CD4-positive, alpha-beta memory T cell (primary cell): ENCODE measurements around the gene MLPH. TPM values are rescaled to one million over a fixed set of nuclear protein-coding genes. Genes with fewer than 3 reads are reported as not detected.

Experiments
- CTCF ChIA-PET: fragments of 350-600 bp; sonication (Branson Sonifier 250); formaldehyde crosslinking; loops from one replicate; lab custom pipeline; 2021; ENCODE audit warnings: inconsistent platforms; ENCODE audit not compliant: partially characterized antibody; lab: Charles Lee
- POLR2A ChIA-PET: fragments of 350-600 bp; sonication (Branson Sonifier 250); formaldehyde crosslinking; loops from one replicate; lab custom pipeline; 2021; ENCODE audit not compliant: partially characterized antibody; lab: Charles Lee
- DNase-seq, 5 donors: peaks; one replicate each; pipeline versions ENCODE4 v3.0.0 to v3.0.0-alpha.2; 2020 to 2022; ENCODE audit warnings: mixed read lengths in 1 of 5
- H3K27ac ChIP-seq: one replicate; pipeline ENCODE4 v1.7.0; 2013; ENCODE audit warnings: low read depth, low read length
- H3K27me3 ChIP-seq: 2 replicates; pipeline ENCODE4 v1.7.0; 2013; ENCODE audit warnings: mild to moderate bottlenecking, low read length, moderate library complexity; ENCODE audit not compliant: insufficient read depth
- H3K36me3 ChIP-seq: 2 replicates; pipeline ENCODE4 v1.7.0; 2013; ENCODE audit warnings: mild to moderate bottlenecking, low read length, moderate library complexity; ENCODE audit not compliant: insufficient read depth
- H3K4me1 ChIP-seq: 2 replicates; pipeline ENCODE4 v1.7.0; 2013; ENCODE audit warnings: mild to moderate bottlenecking, low read length, moderate library complexity; ENCODE audit not compliant: insufficient read depth
- H3K4me3 ChIP-seq, 2 donors: one replicate each; pipeline ENCODE4 v1.7.0; 2013; ENCODE audit warnings: low read length in 2 of 2, mild to moderate bottlenecking in 1 of 2
- H3K9me3 ChIP-seq, 2 donors: one replicate each; pipeline ENCODE4 v1.7.0; 2013; ENCODE audit warnings: low read length in 2 of 2, control low read depth in 1 of 2; ENCODE audit not compliant: control insufficient read depth in 1 of 2
- H3K27ac Mint-ChIP-seq, 7 donors: one replicate each; pipeline ENCODE4 v1.8.0; 2020 to 2021; ENCODE audit warnings: mixed read lengths in 7 of 7, mild to moderate bottlenecking in 6 of 7, inconsistent platforms in 3 of 7, moderate library complexity in 3 of 7
- H3K27me3 Mint-ChIP-seq, 2 donors: one replicate each; pipeline ENCODE4 v1.8.0; 2020 to 2021; ENCODE audit warnings: mixed read lengths in 2 of 2
- H3K36me3 Mint-ChIP-seq, 2 donors: one replicate each; pipeline ENCODE4 v1.8.0; 2020 to 2021; ENCODE audit warnings: mixed read lengths in 2 of 2, inconsistent platforms in 1 of 2, mild to moderate bottlenecking in 1 of 2
- H3K4me1 Mint-ChIP-seq, 4 donors: one replicate each; pipeline ENCODE4 v1.8.0; 2020 to 2021; ENCODE audit warnings: mixed read lengths in 4 of 4, mild to moderate bottlenecking in 1 of 4
- H3K4me3 Mint-ChIP-seq, 8 donors: one replicate each; pipeline ENCODE4 v1.8.0; 2020 to 2021; ENCODE audit warnings: mixed read lengths in 8 of 8, mild to moderate bottlenecking in 7 of 8, moderate library complexity in 6 of 8, inconsistent platforms in 3 of 8
- H3K9me3 Mint-ChIP-seq, 8 donors: one replicate each; pipeline ENCODE4 v1.8.0; 2020 to 2021; ENCODE audit warnings: mixed read lengths in 8 of 8, mild to moderate bottlenecking in 5 of 8, inconsistent platforms in 3 of 8, moderate library complexity in 1 of 8
- intact Hi-C: fragments of 100-400 bp; cut with micrococcal nuclease; formaldehyde crosslinking; loops from one replicate; pipeline ENCODE4 v1.15.1; 2023
- microRNA-seq: library from miRNA; unstranded; fragments of <30 nt; microRNA quantifications from one replicate; pipeline ENCODE4 v1.2.0, GENCODE V29; 2021; ENCODE audit warnings: borderline replicate concordance, borderline number of aligned reads, borderline microRNAs expressed, mixed read lengths
- polyA plus RNA-seq, 2 donors: library from polyadenylated mRNA; unstranded; fragments of 300-500 nt; fragmentation: Illumina TruSeq; gene quantifications; one replicate each; pipeline ENCODE4 v1.2.3, GENCODE V29; 2021
- total RNA-seq, 2 experiments: library from RNA; stranded (reverse); gene quantifications; one replicate each; pipeline ENCODE4 v1.2.3, GENCODE V29; 2021

MLPH gene
- total and polyA plus RNA-seq, 4 experiments from 2014 or later, result not detected

- no peaks in the 10 kb centered on the region for H3K27me3 ChIP-seq
- H3K27ac Mint-ChIP-seq, result peak overlapping the region; percentile 76 to 99 (median 96)
- H3K4me3 ChIP-seq, result no peak overlapping the region
- peaks cover 21% of the 10 kb centered on the region for H3K4me1 ChIP-seq
- CTCF ChIA-PET, result interaction anchor here (1.4 to 4.2 kb wide), 2 partner anchors 31 to 71 kb away, joined by 4 to 22 read pairs; no protein-coding TSS in a partner anchor
- no peaks in the 10 kb centered on the region for H3K9me3 Mint-ChIP-seq
- H3K4me3 Mint-ChIP-seq, result peak overlapping the region in 1 of 8 donors; percentile 79
- peaks cover 19 to 33% (median 23%) of the 10 kb centered on the region in 4 donors for H3K4me1 Mint-ChIP-seq
- H3K27ac ChIP-seq, result no peak overlapping the region
- no peaks in the 10 kb centered on the region for H3K36me3 ChIP-seq
- peaks cover 0 to 1% of the 10 kb centered on the region in 2 donors for H3K27me3 Mint-ChIP-seq
- POLR2A ChIA-PET, result interaction anchor here (3.4 kb wide), 1 partner anchor 70 kb away, joined by 17 read pairs; no protein-coding TSS in a partner anchor
- no peaks in the 10 kb centered on the region for H3K36me3 Mint-ChIP-seq
- intact Hi-C loops, result no loop called here
- no peak for DNase-seq
- H3K9me3 ChIP-seq, result no peaks in the 10 kb centered on the region
Measured at GRCh38 chr2:237602409-237602808, 115.4 kb downstream of the MLPH start.

GRCh38 chr2:237603049-237603717, 116.1 kb downstream of the MLPH start:
- H3K27ac ChIP-seq, result peak overlapping the region; percentile 53
- peak overlapping the region; percentile 76 to 99 (median 96) for H3K27ac Mint-ChIP-seq
- ChIA-PET CTCF (interaction anchor here (1.1 to 4.2 kb wide), 4 partner anchors 17 to 142 kb away, joined by 3 to 22 read pairs (median 6); no protein-coding TSS in a partner anchor), POLR2A (interaction anchor here (1.4 to 3.4 kb wide), 2 partner anchors 23 to 70 kb away, joined by 5 to 17 read pairs; no protein-coding TSS in a partner anchor)
- intact Hi-C loops, result no loop called here
- H3K36me3 Mint-ChIP-seq, result no peaks in the 10 kb centered on the region
- H3K4me1 ChIP-seq, result peaks cover 21% of the 10 kb centered on the region
- H3K27me3 Mint-ChIP-seq, result no peaks in the 10 kb centered on the region
- peaks cover 17 to 33% (median 23%) of the 10 kb centered on the region in 4 donors for H3K4me1 Mint-ChIP-seq
- no peaks in the 10 kb centered on the region for H3K9me3 Mint-ChIP-seq
- H3K9me3 ChIP-seq, result no peaks in the 10 kb centered on the region
- peak overlapping the region in 1 of 2 donors; percentile 12 for H3K4me3 ChIP-seq
- H3K4me3 Mint-ChIP-seq, result peak overlapping the region; percentile 39 to 85 (median 80)
- no peak for DNase-seq
- H3K36me3 ChIP-seq, result no peaks in the 10 kb centered on the region
- no peaks in the 10 kb centered on the region for H3K27me3 ChIP-seq

GRCh38 chr2:237603718-237604362, 116.8 kb downstream of the MLPH start:
- H3K9me3 ChIP-seq, result no peaks in the 10 kb centered on the region
- H3K27me3 ChIP-seq, result no peaks in the 10 kb centered on the region
- H3K9me3 Mint-ChIP-seq, result no peaks in the 10 kb centered on the region
- H3K4me3 ChIP-seq, result peak overlapping the region; percentile 11 to 12
- no peaks in the 10 kb centered on the region for H3K27me3 Mint-ChIP-seq
- peaks cover 17 to 33% (median 23%) of the 10 kb centered on the region in 4 donors for H3K4me1 Mint-ChIP-seq
- no peaks in the 10 kb centered on the region for H3K36me3 Mint-ChIP-seq
- no peaks in the 10 kb centered on the region for H3K36me3 ChIP-seq
- peaks cover 21% of the 10 kb centered on the region for H3K4me1 ChIP-seq
- H3K27ac ChIP-seq, result peak overlapping the region; percentile 53
- ChIA-PET CTCF (interaction anchor here (0.7 to 4.2 kb wide), 5 partner anchors 18 to 142 kb away, joined by 3 to 22 read pairs (median 4); no protein-coding TSS in a partner anchor), POLR2A (interaction anchor here (0.6 to 3.4 kb wide), 8 partner anchors 9 to 1120 kb away, joined by 3 to 17 read pairs (median 4); no protein-coding TSS in a partner anchor)
- DNase-seq, result peak; percentile 78 to 84 (median 81)
- intact Hi-C loops, result no loop called here
- peak overlapping the region; percentile 39 to 85 (median 80) for H3K4me3 Mint-ChIP-seq
- H3K27ac Mint-ChIP-seq, result peak overlapping the region; percentile 76 to 99 (median 96)

GRCh38 chr2:237604391-237604790, 117.3 kb downstream of the MLPH start:
- H3K9me3 Mint-ChIP-seq, result no peaks in the 10 kb centered on the region
- H3K9me3 ChIP-seq, result no peaks in the 10 kb centered on the region
- H3K4me1 ChIP-seq, result peaks cover 21% of the 10 kb centered on the region
- CTCF ChIA-PET, result interaction anchor here (0.7 to 4.2 kb wide), 3 partner anchors 33 to 141 kb away, joined by 3 to 22 read pairs (median 8); no protein-coding TSS in a partner anchor
- peaks cover 17 to 33% (median 23%) of the 10 kb centered on the region in 4 donors for H3K4me1 Mint-ChIP-seq
- no peak for DNase-seq
- no peaks in the 10 kb centered on the region for H3K27me3 Mint-ChIP-seq
- H3K36me3 ChIP-seq, result no peaks in the 10 kb centered on the region
- peak overlapping the region; percentile 76 to 99 (median 96) for H3K27ac Mint-ChIP-seq
- no peaks in the 10 kb centered on the region for H3K27me3 ChIP-seq
- POLR2A ChIA-PET, result interaction anchor here (0.6 to 3.4 kb wide), 8 partner anchors 9 to 1120 kb away, joined by 3 to 17 read pairs (median 4); no protein-coding TSS in a partner anchor
- no peak overlapping the region for H3K4me3 ChIP-seq
- no peaks in the 10 kb centered on the region for H3K36me3 Mint-ChIP-seq
- H3K4me3 Mint-ChIP-seq, result peak overlapping the region in 2 of 8 donors; percentile 44 to 79
- no peak overlapping the region for H3K27ac ChIP-seq
- intact Hi-C loops, result no loop called here

Small RNA genes lying within 50 kb of the gene (microRNA-seq; reads per million reads assigned to microRNA genes)
- not detected for gene MIR6811

Other genes starting within 250 kb of the MLPH start
- 1 to 10 TPM; 1.5 to 2.1 TPM for gene COL6A3, start 73.1 kb upstream of the MLPH start, total RNA-seq
- gene COL6A3, start 73.1 kb upstream of the MLPH start, polyA plus RNA-seq, result under 1 TPM in 1 of 2 donors, not detected in 1; 0.56 TPM
- gene PRLH, start 79.3 kb downstream of the MLPH start, total RNA-seq, result not detected
- not detected for gene PRLH, start 79.3 kb downstream of the MLPH start, polyA plus RNA-seq
- gene RAB17, start 103.5 kb downstream of the MLPH start, total RNA-seq, result not detected
- not detected for gene RAB17, start 103.5 kb downstream of the MLPH start, polyA plus RNA-seq
- gene LRRFIP1, start 140.3 kb downstream of the MLPH start, total RNA-seq, result 100 to 1,000 TPM; 114 to 119 TPM
- 100 to 1,000 TPM in 1 of 2 donors, 10 to 100 TPM in 1; 88.0 to 198 TPM for gene LRRFIP1, start 140.3 kb downstream of the MLPH start, polyA plus RNA-seq